Hair follicular keratinocyte (primary cell): Measurements from ENCODE around the gene ARL5C. TPM values are rescaled to one million over a fixed set of nuclear protein-coding genes. Genes with fewer than 3 reads are reported as not detected.

Experiments used
- total RNA-seq: library from RNA; depleted of rRNA; stranded (reverse); fragments of >200 nt; gene quantifications from 2 replicates; pipeline ENCODE4 v1.2.3, GENCODE V29; 2015

ARL5C gene
- total RNA-seq: not detected in 2 replicates

GRCh38 chr17:39165841-39166349, at the start of gene ARL5C:
Gene ARL5C (minus strand): TSS chr17:39166161. CDS start chr17:39165760, 401 bp downstream.

GRCh38 chr17:39200070-39200879, 34.3 kb upstream of the ARL5C start, which contains the start of gene RPL19:
Gene RPL19 (plus strand): TSS chr17:39200283. CDS start chr17:39200345, 62 bp downstream.

GRCh38 chr17:39197380-39198185, 31.6 kb upstream of the ARL5C start, which contains the start of gene CACNB1:
Gene CACNB1 (minus strand): TSS chr17:39197669. CDS start chr17:39197495, 174 bp downstream.

GRCh38 chr17:39151150-39151942, 14.6 kb downstream of the ARL5C start, which contains the start of gene PLXDC1:
Gene PLXDC1 (minus strand): TSS chr17:39151637. CDS start chr17:39151437, 200 bp downstream.

Other genes starting within 250 kb of the ARL5C start
- gene FBXO47, start 198.8 kb downstream of the ARL5C start, total RNA-seq: not detected in 2 replicates
- 0.08 TPM in 1 of 2 replicates, not detected in the other for gene PLXDC1, start 14.5 kb downstream of the ARL5C start, total RNA-seq
- 4.6 and 12.0 TPM in 2 replicates for gene CACNB1, start 31.5 kb upstream of the ARL5C start, total RNA-seq
- gene RPL19, start 34.1 kb upstream of the ARL5C start, total RNA-seq: 2,515 and 2,532 TPM in 2 replicates
- not detected in 2 replicates for gene STAC2, start 59.8 kb upstream of the ARL5C start, total RNA-seq
- 3.9 and 6.9 TPM in 2 replicates for gene FBXL20, start 235.5 kb upstream of the ARL5C start, total RNA-seq